Stimulated activated effector memory CD8-positive, alpha-beta T cell treated with anti-CD3 and anti-CD28 coated beads, Interleukin-12 subunit alpha, Interleukin-12 subunit beta, amount 100 ng/mL, for 72 hours (primary cell): Measurements from ENCODE around the gene SH2B2.
"Not testable (repeated sequence)": the region's sequence is repeated elsewhere in the genome, so short reads cannot be mapped to it uniquely, and the experiment has no call there.

Experiments used
- ATAC-seq: fragments of 150-1000 bp; cut with Tn5 transposase; 2 replicates; pipeline ENCODE4 v1.10.0; 2021
- DNase-seq, 2 donors: peaks; one replicate each; pipeline ENCODE4 v3.0.0; 2021 to 2022; ENCODE audit warnings: low spot score in 2 of 2
- H3K27ac Mint-ChIP-seq: one replicate; pipeline ENCODE4 v1.8.0; 2022; ENCODE audit warnings: mild to moderate bottlenecking, mixed read lengths
- H3K36me3 Mint-ChIP-seq: one replicate; pipeline ENCODE4 v1.8.0; 2022; ENCODE audit warnings: mild to moderate bottlenecking, mixed read lengths
- H3K4me1 Mint-ChIP-seq: one replicate; pipeline ENCODE4 v1.8.0; 2022; ENCODE audit warnings: mixed read lengths
- H3K4me3 Mint-ChIP-seq: one replicate; pipeline ENCODE4 v1.8.0; 2022; ENCODE audit warnings: mild to moderate bottlenecking, mixed read lengths
- H3K9me3 Mint-ChIP-seq: one replicate; pipeline ENCODE4 v1.8.0; 2022; ENCODE audit warnings: mixed read lengths

SH2B2 gene

DNA sequence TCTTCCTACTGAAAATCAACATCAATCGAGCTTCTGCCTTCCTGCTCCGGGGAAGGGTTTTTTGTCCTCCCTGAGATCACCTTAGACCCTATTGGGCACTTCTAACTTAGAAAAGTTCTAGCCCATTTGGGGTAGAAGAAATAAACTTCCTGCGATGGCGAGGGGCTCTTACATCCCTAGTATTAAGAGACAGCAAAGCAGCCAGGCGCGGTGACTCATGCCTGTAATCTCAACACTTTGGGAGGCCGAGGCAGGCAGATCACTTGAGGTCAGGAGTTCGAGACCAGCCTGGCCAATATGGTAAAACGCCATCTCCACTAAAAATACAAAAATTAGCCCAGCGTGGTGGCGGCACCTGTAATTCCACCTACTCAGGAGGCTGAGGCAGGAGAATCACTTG, 38.4 kb downstream of the SH2B2 start:
- not testable (repeated sequence) for ATAC-seq, H3K9me3 Mint-ChIP-seq, H3K4me3 Mint-ChIP-seq, DNase-seq, H3K36me3 Mint-ChIP-seq, H3K27ac Mint-ChIP-seq
- H3K4me1 Mint-ChIP-seq: peaks cover 18% of the 10 kb centered on the region

DNA sequence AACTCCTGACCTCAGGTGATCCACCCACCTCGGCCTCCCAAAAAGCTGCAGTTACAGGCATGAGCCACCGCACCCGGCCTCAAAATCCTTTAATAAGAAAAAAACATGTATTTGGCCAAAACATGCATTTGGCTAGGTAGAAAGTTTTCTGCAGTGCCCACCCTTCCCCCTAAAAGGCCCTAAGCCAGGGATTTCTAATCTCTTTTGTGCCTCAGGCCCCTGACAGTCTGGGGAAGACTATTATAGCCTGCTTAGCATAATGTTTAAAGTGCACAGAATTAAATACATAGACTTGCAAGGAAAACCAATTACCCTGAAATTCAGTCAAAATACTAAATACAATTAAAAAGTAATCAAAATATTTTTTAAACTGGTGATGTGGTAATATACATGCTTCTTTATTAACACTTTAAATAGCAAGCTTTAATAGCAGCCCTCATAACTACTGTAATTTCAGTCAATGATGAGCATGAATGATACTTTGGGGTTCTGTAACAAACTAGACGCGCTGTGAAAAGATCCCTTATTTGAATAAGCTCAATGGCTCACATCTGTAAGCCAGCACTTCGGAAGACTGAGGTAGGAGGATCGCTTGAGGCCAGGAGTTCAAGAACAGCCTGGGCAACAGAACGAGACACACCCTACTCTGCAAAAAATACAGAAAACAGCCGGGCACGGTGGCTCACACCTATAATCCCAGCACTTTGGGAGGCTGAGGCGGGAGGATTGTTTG, 39.7 kb downstream of the SH2B2 start:
- no peak overlapping the region for H3K27ac Mint-ChIP-seq

DNA sequence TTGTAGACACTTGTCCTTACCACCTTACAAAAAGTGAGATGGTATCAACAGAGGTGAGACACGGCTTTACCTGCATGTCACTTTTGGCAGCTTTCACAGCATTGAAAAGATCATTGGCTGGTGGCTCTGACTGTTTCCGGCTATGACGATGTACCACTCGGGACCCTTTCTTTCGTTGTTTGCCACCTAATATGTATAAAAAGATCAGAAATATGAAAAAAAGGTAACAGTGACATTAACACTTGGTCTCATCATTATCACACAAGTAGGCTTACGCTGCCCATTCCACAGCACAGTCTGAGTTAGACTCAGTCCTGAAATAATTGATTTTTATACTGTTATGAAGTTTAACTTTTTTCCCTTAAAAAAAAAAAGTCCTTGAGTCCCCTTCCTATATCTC, 40.5 kb downstream of the SH2B2 start:
- not testable (repeated sequence) for DNase-seq, H3K27ac Mint-ChIP-seq, H3K36me3 Mint-ChIP-seq, H3K4me3 Mint-ChIP-seq, ATAC-seq, H3K9me3 Mint-ChIP-seq
- peaks cover 13% of the 10 kb centered on the region for H3K4me1 Mint-ChIP-seq

More for the DNA sequence above, 39.7 kb downstream of the SH2B2 start:
- no peaks in the 10 kb centered on the region for H3K36me3 Mint-ChIP-seq
- DNase-seq (no peak), ATAC-seq (no peak)
- peaks cover 18% of the 10 kb centered on the region for H3K4me1 Mint-ChIP-seq
- no peak overlapping the region for H3K4me3 Mint-ChIP-seq
- H3K9me3 Mint-ChIP-seq: no peaks in the 10 kb centered on the region

DNA sequence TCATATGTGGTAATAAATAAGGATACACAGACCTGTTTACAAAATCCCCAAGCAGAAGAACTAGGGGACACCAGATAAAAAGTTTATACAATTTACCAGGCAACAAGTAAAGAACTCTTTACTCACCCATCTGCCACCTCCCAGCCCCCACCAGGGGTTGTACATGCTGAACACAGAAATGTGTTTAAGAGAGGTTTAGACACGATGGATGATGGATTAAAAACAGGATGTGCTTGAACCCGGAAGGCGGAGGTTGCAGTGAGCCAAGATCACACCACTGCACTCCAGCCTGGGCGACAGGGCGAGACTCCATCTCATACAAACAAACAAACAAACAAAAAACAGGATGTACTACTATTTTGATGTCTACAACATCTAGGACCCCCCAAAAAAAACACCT, 42.2 kb downstream of the SH2B2 start:
- ATAC-seq, H3K36me3 Mint-ChIP-seq, H3K4me1 Mint-ChIP-seq, H3K9me3 Mint-ChIP-seq: not testable (repeated sequence)
- H3K4me3 Mint-ChIP-seq: peak overlapping the region; percentile 25
- H3K27ac Mint-ChIP-seq: peak overlapping the region; percentile 56
- peak in 1 of 2 donors; percentile 32 for DNase-seq

DNA sequence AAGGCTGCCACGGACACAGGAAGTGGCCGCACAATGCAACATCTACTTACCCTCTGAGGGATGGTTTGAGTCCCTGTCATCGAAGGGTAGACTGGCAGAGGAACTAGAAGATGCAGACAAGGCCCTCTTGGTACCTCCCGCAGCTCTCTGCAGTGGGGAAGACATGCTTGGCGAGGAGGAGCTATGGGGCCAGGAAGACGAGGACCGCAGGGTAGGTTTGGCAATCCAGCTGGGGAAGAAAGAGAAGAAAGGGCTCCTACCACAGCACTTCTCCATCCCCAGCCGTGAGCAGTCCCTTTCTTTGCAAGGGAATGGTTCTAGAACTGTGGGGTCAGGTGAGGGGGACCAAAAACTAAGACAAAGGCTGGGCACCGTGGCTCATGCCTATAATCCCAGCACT, 42.7 kb downstream of the SH2B2 start:
- H3K4me3 Mint-ChIP-seq: peak overlapping the region; percentile 25

DNA sequence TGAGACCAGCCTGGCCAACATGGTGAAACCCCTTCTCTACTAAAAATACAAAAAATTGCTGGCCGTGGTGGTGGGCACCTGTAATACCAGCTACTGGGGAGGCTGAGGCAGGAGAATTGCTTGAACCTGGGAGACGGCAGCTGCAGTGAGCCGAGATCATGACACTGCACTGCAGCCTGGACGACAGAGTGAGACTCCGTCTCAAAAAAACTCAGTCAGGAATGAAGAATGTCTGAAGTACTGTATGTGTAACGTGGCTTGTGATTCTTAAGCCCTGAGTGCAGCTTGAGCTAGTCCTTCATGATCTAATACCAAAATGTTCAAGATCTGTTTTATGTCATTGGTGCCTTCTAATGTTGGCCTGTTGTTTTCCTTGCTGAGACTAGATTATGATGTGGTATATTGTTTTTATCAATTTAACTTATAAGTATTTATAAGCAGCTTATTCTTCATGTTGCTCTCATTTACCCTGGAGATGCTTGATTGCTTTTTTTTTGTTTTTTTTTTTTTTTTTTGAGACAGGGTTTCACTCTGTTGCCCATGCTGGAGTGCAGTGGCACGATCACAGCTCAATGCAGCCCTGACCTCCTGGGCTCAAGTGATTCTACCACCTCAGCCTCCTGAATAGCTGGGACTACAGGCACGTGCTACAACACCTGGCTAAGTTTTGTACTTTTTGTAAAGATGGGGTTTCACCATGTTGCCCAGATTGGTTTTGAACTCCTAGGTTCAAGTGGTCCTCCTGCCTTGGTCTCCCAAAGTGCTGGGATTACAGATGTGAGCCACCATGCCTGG, 44.2 kb downstream of the SH2B2 start:
- ATAC-seq, H3K36me3 Mint-ChIP-seq, H3K4me1 Mint-ChIP-seq, H3K27ac Mint-ChIP-seq, H3K4me3 Mint-ChIP-seq, H3K9me3 Mint-ChIP-seq: not testable (repeated sequence)
- peak in 1 of 2 donors; percentile 25 for DNase-seq

More for the DNA sequence above, 42.7 kb downstream of the SH2B2 start:
- DNase-seq: peak in 1 of 2 donors; percentile 41
- H3K36me3 Mint-ChIP-seq, H3K9me3 Mint-ChIP-seq, H3K4me1 Mint-ChIP-seq: not testable (repeated sequence)
- ATAC-seq: peak; percentile 8
- peak overlapping the region; percentile 56 for H3K27ac Mint-ChIP-seq

DNA sequence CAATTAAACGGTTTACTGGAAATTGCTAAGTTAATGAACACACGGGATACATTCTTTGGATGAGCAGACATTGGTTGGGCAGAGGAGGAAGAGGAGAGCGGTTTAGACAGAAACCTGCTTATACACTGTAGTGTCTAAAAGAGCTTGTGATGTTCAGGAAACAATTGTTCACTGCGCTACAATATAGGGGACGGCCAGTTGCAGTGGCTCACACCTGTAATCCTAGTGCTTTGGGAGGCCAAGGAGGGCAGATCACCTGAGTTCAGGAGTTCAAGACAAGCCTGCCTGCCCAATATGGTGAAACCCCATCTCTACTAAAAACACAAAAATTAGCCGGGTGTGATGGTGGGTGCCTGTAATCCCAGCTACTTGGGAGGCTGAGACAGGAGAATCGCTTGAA, 48.9 kb downstream of the SH2B2 start:
- not testable (repeated sequence) for H3K27ac Mint-ChIP-seq, ATAC-seq, H3K4me3 Mint-ChIP-seq, H3K36me3 Mint-ChIP-seq, H3K9me3 Mint-ChIP-seq, H3K4me1 Mint-ChIP-seq
- peak in 1 of 2 donors; percentile 33 for DNase-seq

DNA sequence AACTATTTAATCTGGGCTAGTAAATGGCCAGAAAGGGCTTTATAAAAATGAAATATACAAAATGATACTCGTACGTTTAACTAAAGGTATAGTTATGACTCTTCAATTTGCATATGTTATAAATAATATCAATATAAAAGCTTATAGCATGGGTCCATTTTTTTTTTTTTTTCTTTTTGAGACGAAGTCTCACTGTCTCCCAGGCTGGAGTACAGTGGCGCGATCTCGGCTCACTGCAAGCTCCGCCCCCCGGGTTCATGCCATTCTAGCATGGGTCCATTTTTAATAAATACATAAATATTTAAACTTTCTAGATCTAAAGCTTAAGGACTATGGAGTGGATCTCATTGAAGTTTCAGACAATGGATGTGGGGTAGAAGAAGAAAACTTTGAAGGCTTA, 50.3 kb downstream of the SH2B2 start:
- not testable (repeated sequence) for H3K9me3 Mint-ChIP-seq, ATAC-seq, H3K36me3 Mint-ChIP-seq, H3K4me3 Mint-ChIP-seq, H3K4me1 Mint-ChIP-seq, DNase-seq, H3K27ac Mint-ChIP-seq

DNA sequence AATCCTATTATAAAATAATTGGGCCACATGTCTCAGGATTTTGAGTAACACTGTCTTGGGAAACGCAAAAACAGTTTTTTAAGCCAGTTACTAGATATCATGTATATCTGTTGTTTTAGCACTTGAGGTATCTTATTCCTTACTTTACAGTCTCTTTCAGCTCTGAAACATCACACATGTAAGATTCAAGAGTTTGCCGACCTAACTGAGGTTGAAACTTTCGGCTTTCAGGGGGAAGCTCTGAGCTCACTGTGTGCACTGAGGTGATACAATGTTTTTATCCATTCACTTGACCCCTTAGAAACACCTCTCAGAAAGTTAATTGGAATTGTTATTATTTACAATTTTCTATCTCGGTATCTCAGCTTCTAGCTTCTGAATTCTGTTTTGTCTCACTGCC, 50.8 kb downstream of the SH2B2 start:
- DNase-seq, H3K36me3 Mint-ChIP-seq, H3K4me3 Mint-ChIP-seq, H3K9me3 Mint-ChIP-seq, ATAC-seq, H3K27ac Mint-ChIP-seq, H3K4me1 Mint-ChIP-seq: not testable (repeated sequence)

DNA sequence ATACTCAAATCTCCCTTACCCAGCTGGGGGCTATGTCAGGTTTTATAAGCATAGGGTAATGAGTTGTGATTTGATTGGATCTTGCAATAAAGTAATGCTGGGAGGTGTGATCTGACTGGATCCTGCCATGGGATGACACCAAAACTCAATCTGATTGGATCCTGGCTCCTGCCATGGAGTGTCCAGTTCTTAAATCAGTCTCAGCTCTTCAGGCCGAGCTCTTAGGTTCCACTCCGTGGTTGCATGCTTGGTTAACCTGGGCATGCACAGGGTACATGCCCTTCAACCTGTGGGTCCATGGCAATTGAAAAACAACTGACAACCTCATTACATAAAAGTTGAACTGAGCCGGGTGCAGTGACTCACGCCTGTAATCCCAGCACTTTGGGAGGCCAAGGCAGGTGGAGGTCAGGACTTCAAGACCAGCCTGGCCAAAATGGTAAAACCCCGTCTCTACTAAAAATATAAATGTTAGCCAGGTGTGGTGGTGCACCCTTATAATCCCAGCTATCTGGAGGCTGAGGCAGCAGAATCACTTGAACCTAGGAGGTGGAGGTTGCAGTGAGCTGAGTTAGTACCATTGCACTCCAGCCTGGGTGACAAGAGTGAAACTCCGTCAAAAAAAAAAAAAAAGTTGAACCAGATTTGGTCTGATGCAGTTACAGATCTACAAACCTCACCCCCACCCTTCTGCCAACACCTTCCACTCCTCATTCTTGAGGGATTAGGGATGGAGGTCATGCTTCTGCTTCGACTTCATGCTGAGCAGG, 54.1 kb downstream of the SH2B2 start:
- H3K36me3 Mint-ChIP-seq, H3K4me3 Mint-ChIP-seq, DNase-seq, ATAC-seq, H3K27ac Mint-ChIP-seq, H3K4me1 Mint-ChIP-seq, H3K9me3 Mint-ChIP-seq: not testable (repeated sequence)

DNA sequence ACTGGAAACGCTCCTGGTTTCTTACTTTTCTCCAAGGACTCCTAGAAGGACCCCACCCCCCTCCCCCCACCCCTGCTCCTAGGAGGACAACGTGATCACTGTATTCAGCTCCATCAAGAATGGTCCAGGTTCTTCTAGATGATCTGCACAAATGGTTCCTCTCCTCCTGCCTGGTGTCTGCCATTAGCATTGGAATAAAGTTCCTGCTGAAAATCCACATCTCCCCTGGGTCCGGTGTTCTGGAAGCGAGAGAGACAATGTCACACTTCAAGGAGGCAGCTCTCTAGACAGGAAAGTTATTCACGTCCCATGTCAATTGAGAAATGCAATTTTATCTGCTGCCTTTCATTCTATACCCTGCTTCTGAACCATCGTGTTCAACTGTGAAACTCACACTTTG, 60.3 kb downstream of the SH2B2 start:
- not testable (repeated sequence) for H3K9me3 Mint-ChIP-seq, H3K4me1 Mint-ChIP-seq, ATAC-seq, H3K36me3 Mint-ChIP-seq, H3K27ac Mint-ChIP-seq, H3K4me3 Mint-ChIP-seq
- peak in 1 of 2 donors; percentile 60 for DNase-seq

DNA sequence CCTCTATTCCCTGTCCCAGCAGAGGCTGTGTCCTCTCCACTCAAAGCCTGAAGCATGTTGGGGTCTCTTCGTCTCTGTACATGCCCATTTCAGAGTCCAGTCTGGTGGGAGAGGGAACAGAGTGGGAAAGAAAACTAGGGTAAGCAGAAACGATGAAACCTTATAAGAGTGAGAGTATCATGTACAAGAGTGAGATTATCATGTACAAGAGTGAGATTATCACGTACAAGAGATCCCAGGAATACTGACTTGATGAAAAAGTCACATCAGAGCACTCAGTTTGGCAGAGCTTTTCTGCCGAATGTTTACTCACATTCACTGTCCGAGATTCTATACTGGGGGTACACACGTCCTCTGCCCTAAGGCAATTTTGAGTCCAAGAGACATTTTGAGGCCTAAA, 69.7 kb downstream of the SH2B2 start, which contains the start of gene SPDYE6:
Gene SPDYE6 (minus strand): TSS at position 101 of the 400 bp plus-strand sequence. CDS start 421 bp downstream, outside the sequence.
- ATAC-seq, H3K36me3 Mint-ChIP-seq, H3K4me3 Mint-ChIP-seq, H3K4me1 Mint-ChIP-seq, DNase-seq, H3K27ac Mint-ChIP-seq, H3K9me3 Mint-ChIP-seq: not testable (repeated sequence)

DNA sequence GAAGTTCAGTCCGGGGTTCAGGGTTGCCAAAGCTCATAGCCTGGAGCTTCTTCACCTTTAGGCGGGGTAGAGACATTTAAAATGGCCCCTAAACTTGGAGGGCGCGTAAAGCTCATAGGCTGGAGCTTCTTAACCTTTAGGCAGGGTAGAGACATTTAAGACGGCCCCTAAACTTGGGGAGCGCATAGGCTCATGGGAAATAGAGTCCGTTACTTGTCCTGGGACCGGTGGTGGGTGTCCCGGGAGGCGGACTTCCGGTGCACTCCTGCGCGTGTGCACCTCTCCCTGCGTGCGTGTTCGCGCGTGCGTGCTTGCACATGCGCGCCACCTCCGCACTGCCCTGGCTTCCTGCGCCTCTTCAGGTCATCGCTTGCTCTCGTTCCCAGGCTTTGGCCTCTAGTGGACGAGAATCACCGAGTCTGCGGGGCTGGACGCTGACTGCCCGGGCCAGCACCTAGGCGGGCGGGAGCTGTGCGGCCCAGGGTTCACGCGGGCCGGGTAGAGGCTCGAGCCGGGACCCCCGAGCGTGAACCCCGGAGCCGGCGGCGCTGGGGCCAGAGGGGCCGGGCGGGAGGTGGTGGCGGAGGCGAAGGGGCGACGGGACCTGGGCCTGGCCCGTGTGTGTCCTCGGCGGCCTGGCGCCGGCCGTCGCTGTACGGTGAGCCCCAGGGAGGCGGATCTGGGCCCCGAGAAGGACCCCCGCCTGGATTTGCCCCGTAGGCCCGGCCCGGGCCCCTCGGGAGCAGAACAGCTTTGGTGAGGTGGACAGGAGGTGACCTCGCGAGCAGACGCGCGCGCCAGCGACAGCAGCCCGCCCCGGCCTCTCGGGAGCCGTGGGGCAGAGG, 77.1 kb downstream of the SH2B2 start:
- Mint-ChIP-seq H3K4me3 (peak overlapping the region; percentile 84), H3K27ac (peak overlapping the region; percentile 88), H3K36me3 (peaks cover 38% of the 10 kb centered on the region)
- DNase-seq (peak; percentile 79 to 94), ATAC-seq (peak; percentile 100)
- not testable (repeated sequence) for H3K4me1 Mint-ChIP-seq, H3K9me3 Mint-ChIP-seq

DNA sequence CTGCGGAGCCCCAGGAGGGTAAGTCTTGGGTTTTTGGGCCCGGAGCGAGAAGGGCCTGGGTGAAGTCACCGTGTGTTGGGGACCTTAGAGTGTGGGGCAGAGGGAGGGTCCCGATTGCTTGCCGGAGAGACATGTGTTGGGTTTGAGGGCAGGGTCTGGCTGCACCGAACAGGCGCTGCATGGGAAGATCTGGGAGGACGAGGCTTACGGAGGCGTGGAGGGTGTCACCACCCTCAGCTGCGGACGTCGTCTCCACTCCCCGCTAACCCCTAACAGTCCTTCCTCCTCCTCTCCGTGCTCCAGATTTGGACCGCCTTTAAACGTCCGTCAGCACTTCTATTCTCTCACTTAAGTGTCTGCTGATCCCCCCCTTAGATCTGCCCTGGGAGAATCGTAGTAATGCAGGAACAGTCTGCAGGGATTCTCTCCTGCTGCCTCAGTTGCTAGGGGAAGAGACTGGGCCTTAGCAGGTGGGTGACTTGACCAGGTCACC, 77.8 kb downstream of the SH2B2 start:
- H3K9me3 Mint-ChIP-seq, DNase-seq, ATAC-seq, H3K4me1 Mint-ChIP-seq: not testable (repeated sequence)
- Mint-ChIP-seq H3K27ac (peak overlapping the region; percentile 88), H3K4me3 (peak overlapping the region; percentile 84), H3K36me3 (peaks cover 38% of the 10 kb centered on the region)
